Endodermal cell (in vitro differentiated cells): ENCODE measurements around the gene SLC47A1. TPM values are rescaled to one million over a fixed set of nuclear protein-coding genes. Genes with fewer than 3 reads are reported as not detected.

Experiments
- DNase-seq: peaks from one replicate; pipeline ENCODE4 v3.0.0-alpha.2; 2017
- H3K27ac ChIP-seq: 2 replicates; pipeline ENCODE4 v1.5.1; 2013; ENCODE audit warnings: mild to moderate bottlenecking, low read depth, low read length, moderate library complexity
- H3K27me3 ChIP-seq: 2 replicates; pipeline ENCODE4 v1.6.1; 2013; ENCODE audit warnings: mild to moderate bottlenecking, low read length, moderate library complexity; ENCODE audit not compliant: insufficient read depth, control insufficient read depth, poor library complexity, severe bottlenecking
- H3K36me3 ChIP-seq: 2 replicates; pipeline ENCODE4 v1.7.0; 2013; ENCODE audit warnings: mild to moderate bottlenecking, low read length, moderate library complexity; ENCODE audit not compliant: control insufficient read depth, insufficient read depth
- H3K4me1 ChIP-seq: one replicate; pipeline ENCODE4 v1.7.0; 2013; ENCODE audit warnings: low read length; ENCODE audit not compliant: control insufficient read depth, insufficient read depth
- H3K4me3 ChIP-seq: 2 replicates; pipeline ENCODE4 v1.5.1; 2013; ENCODE audit warnings: mild to moderate bottlenecking, low read length, moderate library complexity
- H3K9ac ChIP-seq: 2 replicates; pipeline ENCODE4 v1.6.1; 2013; ENCODE audit warnings: mild to moderate bottlenecking, low read length, moderate library complexity; ENCODE audit not compliant: poor library complexity, severe bottlenecking; ENCODE audit errors: extremely low read depth
- H3K9me3 ChIP-seq: 2 replicates; pipeline ENCODE4 v1.6.1; 2013; ENCODE audit warnings: mild to moderate bottlenecking, low read length, moderate library complexity; ENCODE audit not compliant: control insufficient read depth
- H3K27ac Mint-ChIP-seq: 2 replicates; pipeline ENCODE4 v1.8.0; 2020; ENCODE audit warnings: mixed read lengths
- H3K27me3 Mint-ChIP-seq: 2 replicates; pipeline ENCODE4 v1.8.0; 2021; ENCODE audit warnings: mild to moderate bottlenecking, mixed read lengths; ENCODE audit not compliant: insufficient read depth
- H3K36me3 Mint-ChIP-seq: 2 replicates; pipeline ENCODE4 v1.8.0; 2020; ENCODE audit warnings: low read depth, mixed read lengths
- H3K4me1 Mint-ChIP-seq: 2 replicates; pipeline ENCODE4 v1.8.0; 2020; ENCODE audit warnings: mixed read lengths
- H3K4me3 Mint-ChIP-seq: 2 replicates; pipeline ENCODE4 v1.8.0; 2020; ENCODE audit warnings: mild to moderate bottlenecking, moderate library complexity, mixed read lengths
- H3K9me3 Mint-ChIP-seq: 2 replicates; pipeline ENCODE4 v1.8.0; 2020; ENCODE audit warnings: mild to moderate bottlenecking, mixed read lengths
- CTCF ChIP-seq: fragments of 200-600 bp; sonication (generic); conservative IDR thresholded peaks from 2 replicates; pipeline ENCODE4 v1.5.0; 2021; ENCODE audit warnings: antibody characterized with exemption, mild to moderate bottlenecking
- WGBS, 2 experiments: methylation state at CpG; one replicate each; pipeline versions ENCODE4 v1.1.5 to v1.1.7; 2013; ENCODE audit warnings: missing lambda C conversion rate in 2 of 2, mixed read lengths in 1 of 2; ENCODE audit not compliant: insufficient coverage in 1 of 2, insufficient read length in 1 of 2; 5-methylcytosine and 5-hydroxymethylcytosine counted together
- total RNA-seq, 2 donors: library from RNA; stranded (reverse); fragmentation: NEBNext Ultra II Directional in 1 of 2; extraction: Animal tissue kit (Norgen Biotek cat#: 25700) in 1 of 2; gene quantifications; 2 replicates in 1 of 2; 3 replicates in 1 of 2; pipeline ENCODE4 v1.2.1, GENCODE V29; 2021

The SLC47A1 gene
- total RNA-seq, 2 donors from 2014 or later, result 2.5 to 3.1 TPM

GRCh38 chr17:19570544-19571062 lies 36.9 kb downstream of the SLC47A1 start:
- Histone ChIP-seq H3K27me3 (no peaks in the 10 kb centered on the region), H3K9me3 (no peaks in the 10 kb centered on the region), H3K36me3 (no peaks in the 10 kb centered on the region), H3K27ac (no peak overlapping the region), H3K4me1 (no peaks in the 10 kb centered on the region), H3K4me3 (no peak overlapping the region), H3K9ac (no peak overlapping the region)
- no peak for DNase-seq
- H3K27me3 Mint-ChIP-seq, result peaks cover 2% of the 10 kb centered on the region
- H3K4me1 Mint-ChIP-seq, result peaks cover 3% of the 10 kb centered on the region
- no peaks in the 10 kb centered on the region for H3K36me3 Mint-ChIP-seq
- no peak for TF ChIP-seq CTCF
- H3K27ac Mint-ChIP-seq, result no peak overlapping the region
- 88 to 94% methylated on average over 3 to 4 of the region's 4 CpGs for WGBS, 2 experiments
- H3K4me3 Mint-ChIP-seq, result no peak overlapping the region
- no peaks in the 10 kb centered on the region for H3K9me3 Mint-ChIP-seq

- H3K9me3 ChIP-seq, result no peaks in the 10 kb centered on the region
- Mint-ChIP-seq H3K27ac (no peak overlapping the region), H3K27me3 (peaks cover 2% of the 10 kb centered on the region), H3K4me3 (no peak overlapping the region), H3K4me1 (peaks cover 3% of the 10 kb centered on the region), H3K9me3 (no peaks in the 10 kb centered on the region), H3K36me3 (no peaks in the 10 kb centered on the region)
- H3K27me3 ChIP-seq, result no peaks in the 10 kb centered on the region
- no peak overlapping the region for H3K4me3 ChIP-seq
- 67 to 81% methylated on average over 1 to 2 of the region's 2 CpGs for WGBS, 2 experiments
- H3K36me3 ChIP-seq, result no peaks in the 10 kb centered on the region
- DNase-seq, result no peak
- H3K4me1 ChIP-seq, result no peaks in the 10 kb centered on the region
- H3K9ac ChIP-seq, result no peak overlapping the region
- H3K27ac ChIP-seq, result no peak overlapping the region
- no peak for TF ChIP-seq CTCF
These were observed 39.4 kb downstream of the SLC47A1 start for GRCh38 chr17:19573075-19573474.

- H3K9me3 ChIP-seq, result no peaks in the 10 kb centered on the region
- Mint-ChIP-seq H3K27ac (no peak overlapping the region), H3K9me3 (no peaks in the 10 kb centered on the region), H3K4me3 (no peak overlapping the region), H3K36me3 (no peaks in the 10 kb centered on the region), H3K27me3 (peaks cover 3% of the 10 kb centered on the region), H3K4me1 (peaks cover 3% of the 10 kb centered on the region)
- 92 to 100% methylated on average over 3 to 4 of the region's 4 CpGs for WGBS, 2 experiments
- no peak overlapping the region for H3K9ac ChIP-seq
- no peak overlapping the region for H3K4me3 ChIP-seq
- no peaks in the 10 kb centered on the region for H3K4me1 ChIP-seq
- TF ChIP-seq CTCF, result no peak
- H3K36me3 ChIP-seq, result no peaks in the 10 kb centered on the region
- DNase-seq, result no peak
- no peaks in the 10 kb centered on the region for H3K27me3 ChIP-seq
- H3K27ac ChIP-seq, result no peak overlapping the region
These were observed 41.3 kb downstream of the SLC47A1 start for GRCh38 chr17:19574956-19575355.
